ENCODE data around the gene ZSWIM5.

- TF ChIP-seq ZBTB33 (IDR thresholded peaks at IDR 0.05) (no peak), CTCF (IDR thresholded peaks at IDR 0.05; ENCODE audit: low read depth, low read length, missing input control) (no peak), JUND (IDR thresholded peaks at IDR 0.05) (no peak), RAD21 (IDR thresholded peaks at IDR 0.05) (no peak), GABPA (IDR thresholded peaks at IDR 0.05 in 1 of 2, conservative IDR thresholded peaks at IDR 0.05 in 1 of 2) (no peak)
Measured at GRCh38 chr1:45107782-45108181, 98.6 kb downstream of the ZSWIM5 start.

Data from liver (tissue), 3 donors.